Esophagus muscularis mucosa (tissue), 4 donors: Measurements from ENCODE around the gene LMF1. TPM values are rescaled to one million over a fixed set of nuclear protein-coding genes. Genes with fewer than 3 reads are reported as not detected.

ENCODE experiments used
- DNase-seq: peaks from one replicate; pipeline ENCODE4 v3.0.0-alpha.2; 2017; ENCODE audit errors: extremely low spot score
- H3K27ac ChIP-seq, 4 donors: fragments of 200-600 bp; sonication (generic); replicated peaks in 1 of 4; 1 replicate in 3 of 4; 2 replicates in 1 of 4; pipeline ENCODE4 v1.5.1; 2016 to 2019; ENCODE audit warnings: mild to moderate bottlenecking in 1 of 4
- H3K27me3 ChIP-seq, 4 donors: fragments of 200-600 bp; sonication (generic); one replicate each; pipeline versions ENCODE4 v1.5.1 to v1.6.0; 2016 to 2019
- H3K36me3 ChIP-seq, 4 donors: fragments of 200-600 bp; sonication (generic); one replicate each; pipeline ENCODE4 v1.5.1; 2016 to 2019
- H3K4me1 ChIP-seq, 4 donors: fragments of 200-600 bp; sonication (generic); one replicate each; pipeline ENCODE4 v1.5.1; 2016 to 2019
- H3K4me3 ChIP-seq, 4 donors: fragments of 200-600 bp; sonication (generic); 1 replicate in 2 of 4; 2 replicates in 2 of 4; pipeline ENCODE4 v1.5.1; 2016 to 2019; ENCODE audit warnings: mild to moderate bottlenecking in 4 of 4, moderate library complexity in 1 of 4
- H3K9me3 ChIP-seq, 4 donors: fragments of 200-600 bp; sonication (generic); 1 replicate in 3 of 4; 2 replicates in 1 of 4; pipeline ENCODE4 v1.5.1; 2016 to 2019
- CTCF ChIP-seq, 3 experiments: fragments of 200-600 bp in 2 of 3; fragments of 450-650 bp in 1 of 3; sonication (generic) in 2 of 3; IDR thresholded peaks; one replicate each; pipeline ENCODE4 v1.5.1; 2017 to 2019; ENCODE audit warnings: antibody characterized with exemption in 3 of 3, mild to moderate bottlenecking in 2 of 3, moderate library complexity in 1 of 3
- EP300 ChIP-seq: sonication (generic); formaldehyde crosslinking; IDR thresholded peaks from one replicate; pipeline ENCODE4 v1.6.1; 2017; ENCODE audit warnings: antibody characterized with exemption
- POLR2A ChIP-seq: fragments of 450-650 bp; IDR thresholded peaks from one replicate; pipeline ENCODE4 v1.6.1; 2017; ENCODE audit warnings: antibody characterized with exemption, moderate library complexity, mild to moderate bottlenecking, low read depth
- POLR2AphosphoS5 ChIP-seq, 2 donors: sonication (generic); formaldehyde crosslinking; IDR thresholded peaks; one replicate each; pipeline ENCODE4 v1.6.1; 2017; ENCODE audit warnings: antibody characterized with exemption in 2 of 2
- WGBS: methylation state at CpG from one replicate; pipeline ENCODE4 v1.1.5; 2018; 5-methylcytosine and 5-hydroxymethylcytosine counted together
- intact Hi-C: fragments of 100-400 bp; cut with DNase I; formaldehyde crosslinking; loops from one replicate; pipeline ENCODE4 v1.15.1; 2023
- total RNA-seq, 4 donors: library from RNA; depleted of rRNA; stranded (reverse); fragments of >200 nt; gene quantifications; one replicate each; pipeline versions ENCODE4 v1.1.0 to v1.2.1, GENCODE V29; 2016

The LMF1 gene
- total RNA-seq, 4 donors from 2014 or later = 14.5 to 32.0 (median 23.8) TPM

- no peaks in the 10 kb centered on the region for H3K9me3 ChIP-seq
- no peaks in the 10 kb centered on the region for H3K4me1 ChIP-seq
- no peak overlapping the region for H3K4me3 ChIP-seq
- no peak for TF ChIP-seq EP300
- no peak for TF ChIP-seq POLR2A
- no peak for TF ChIP-seq POLR2AphosphoS5 (IDR thresholded peaks at IDR 0.05)
- TF ChIP-seq CTCF (IDR thresholded peaks at IDR 0.05) = no peak
- H3K36me3 ChIP-seq = no peaks in the 10 kb centered on the region
- H3K27me3 ChIP-seq = peaks cover 0 to 65% (median 0%) of the 10 kb centered on the region in 4 donors
- DNase-seq = no peak
- H3K27ac ChIP-seq = no peak overlapping the region
- 75% methylated on average over 28 of the region's 30 CpGs for WGBS
- intact Hi-C loops = no loop called here
Observed at GRCh38 chr16:1009358-1010150, 38.8 kb upstream of the LMF1 start.

- no peak for TF ChIP-seq POLR2AphosphoS5 (IDR thresholded peaks at IDR 0.05)
- TF ChIP-seq POLR2A = no peak
- no peak for TF ChIP-seq EP300
- no peak for TF ChIP-seq CTCF (IDR thresholded peaks at IDR 0.05)
- no peaks in the 10 kb centered on the region for H3K36me3 ChIP-seq
- no peaks in the 10 kb centered on the region for H3K9me3 ChIP-seq
- H3K27ac ChIP-seq = no peak overlapping the region
- H3K27me3 ChIP-seq = peaks cover 0 to 65% (median 0%) of the 10 kb centered on the region in 4 donors
- H3K4me1 ChIP-seq = peaks cover 0 to 5% (median 3%) of the 10 kb centered on the region in 4 donors
- no peak overlapping the region for H3K4me3 ChIP-seq
- intact Hi-C loops = no loop called here
- DNase-seq = no peak
- 75% methylated on average over 9 of the region's 14 CpGs for WGBS
Observed at GRCh38 chr16:1008085-1008484, 37.3 kb upstream of the LMF1 start.

- intact Hi-C loops = no loop called here
- Histone ChIP-seq H3K36me3 (no peaks in the 10 kb centered on the region), H3K27ac (no peak overlapping the region), H3K9me3 (no peaks in the 10 kb centered on the region), H3K4me1 (peaks cover 0 to 12% (median 11%) of the 10 kb centered on the region in 4 donors), H3K4me3 (no peak overlapping the region), H3K27me3 (peaks cover 0 to 61% (median 0%) of the 10 kb centered on the region in 4 donors)
- WGBS = 51% methylated on average over 7 of the region's 16 CpGs
- DNase-seq = no peak
- TF ChIP-seq POLR2AphosphoS5 (IDR thresholded peaks at IDR 0.05) (no peak), EP300 (no peak), POLR2A (no peak), CTCF (IDR thresholded peaks at IDR 0.05) (no peak)
Observed at GRCh38 chr16:1007284-1007850, 36.6 kb upstream of the LMF1 start.

- 91% methylated on average over 21 of the region's 25 CpGs for WGBS
Observed at GRCh38 chr16:1006781-1007180, 36.0 kb upstream of the LMF1 start.

More at GRCh38 chr16:1006781-1007180, 36.0 kb upstream of the LMF1 start:
- TF ChIP-seq POLR2AphosphoS5 (IDR thresholded peaks at IDR 0.05) = no peak
- TF ChIP-seq CTCF (IDR thresholded peaks at IDR 0.05) = no peak
- no peak for TF ChIP-seq POLR2A
- no peak for TF ChIP-seq EP300
- Histone ChIP-seq H3K4me1 (peaks cover 0 to 18% (median 13%) of the 10 kb centered on the region in 4 donors), H3K9me3 (no peaks in the 10 kb centered on the region), H3K27ac (no peak overlapping the region), H3K4me3 (no peak overlapping the region), H3K27me3 (peaks cover 0 to 60% (median 0%) of the 10 kb centered on the region in 4 donors), H3K36me3 (no peaks in the 10 kb centered on the region)
- intact Hi-C loops = no loop called here
- no peak for DNase-seq
